K562 (cell line): Measurements from ENCODE around the gene KLHL29. TPM values are rescaled to one million over a fixed set of nuclear protein-coding genes. Genes with fewer than 3 reads are reported as not detected.
A peak's percentile ranks its signal among the peaks of the same experiment; 100 is the strongest.

Experiments used
- ATAC-seq: fragments of 200-7000 bp; cut with Tn5 transposase; 3 replicates; pipeline ENCODE4 v1.9.1; 2020; ENCODE audit warnings: moderate library complexity
- BruUV-seq: library from RNA; stranded (reverse); fragments of 400-500 nt; replicated peaks from 2 replicates; lab custom pipeline; 2021; lab: Mats Ljungman, UMichigan
- CTCF ChIA-PET: fragments of 300-600 bp; formaldehyde crosslinking; extraction: SDS; loops from one replicate; lab custom pipeline; 2021; ENCODE audit warnings: low intra/inter-chr PET ratio; lab: Yijun Ruan, JAX
- POLR2A ChIA-PET: fragments of 300-600, 350-650 bp; sonication (Branson Sonifier 250); formaldehyde crosslinking; extraction: SDS; loops from one replicate; lab custom pipeline; 2021; ENCODE audit warnings: antibody characterized with exemption, inconsistent platforms; lab: Yijun Ruan, JAX
- DNase-seq, 4 experiments: peaks; one replicate each; pipeline versions ENCODE4 v3.0.0 to v3.0.0-alpha.2; 2011 to 2018; ENCODE audit warnings: low spot score in 3 of 4, mixed read lengths in 3 of 4; ENCODE audit errors: extremely low read depth in 1 of 4
- FAIRE-seq: peaks from 2 replicates; lab custom pipeline; 2011; peaks lifted over from hg19 to GRCh38; lab: Jason Lieb, UNC
- H2AFZ ChIP-seq: 2 replicates; pipeline ENCODE4 v1.6.0; 2011; ENCODE audit warnings: low read depth, low read length, control low read depth, inconsistent platforms
- H3K27ac ChIP-seq: fragments of 200-600 bp; 3 replicates; pipeline ENCODE4 v1.8.0; 2011; ENCODE audit warnings: low read depth, mild to moderate bottlenecking, control low read depth, inconsistent platforms, low read length, moderate library complexity, mixed read lengths; ENCODE audit errors: extremely low read depth
- H3K27me3 ChIP-seq, 2 experiments: fragments of 300-600 bp in 1 of 2; 2 replicates in 1 of 2; 3 replicates in 1 of 2; pipeline versions ENCODE4 v1.6.0 to v1.8.0; 2011; ENCODE audit warnings: inconsistent platforms in 2 of 2, low read length in 2 of 2, mild to moderate bottlenecking in 1 of 2, mixed read lengths in 1 of 2, moderate library complexity in 1 of 2; ENCODE audit not compliant: control insufficient read depth in 2 of 2, insufficient read depth in 2 of 2
- H3K36me3 ChIP-seq: fragments of 300-600 bp; 3 replicates; pipeline ENCODE4 v1.8.0; 2011; ENCODE audit warnings: mild to moderate bottlenecking, low read length, inconsistent platforms; ENCODE audit not compliant: control insufficient read depth, insufficient read depth
- H3K4me1 ChIP-seq, 2 experiments: fragments of 200-600 bp in 1 of 2; replicated peaks in 1 of 2; 2 replicates in 1 of 2; 3 replicates in 1 of 2; pipeline versions ENCODE4 v1.5.1 to v1.8.0; 2011; ENCODE audit warnings: inconsistent platforms in 2 of 2, low read length in 2 of 2, mild to moderate bottlenecking in 1 of 2, mixed read lengths in 1 of 2, moderate library complexity in 1 of 2; ENCODE audit not compliant: control insufficient read depth in 2 of 2, insufficient read depth in 2 of 2
- H3K4me2 ChIP-seq: 2 replicates; pipeline ENCODE4 v1.6.1; 2011; ENCODE audit warnings: low read length, control low read depth, inconsistent platforms, mixed read lengths; ENCODE audit not compliant: insufficient read depth
- H3K4me3 ChIP-seq: fragments of 200-600 bp; sonication (generic), shearing (Covaris generic); 2 replicates; pipeline ENCODE4 v1.5.1; 2016; ENCODE audit warnings: control low read depth, inconsistent platforms
- H3K79me2 ChIP-seq: fragments of 200-600 bp; 3 replicates; pipeline ENCODE4 v1.8.0; 2011; ENCODE audit warnings: low read length, inconsistent platforms; ENCODE audit not compliant: control insufficient read depth, insufficient read depth
- H3K9ac ChIP-seq, 2 experiments: 2 replicates each; pipeline versions ENCODE4 v1.6.0 to v1.6.1; 2011; ENCODE audit warnings: low read depth in 2 of 2, low read length in 2 of 2, control low read depth in 1 of 2, inconsistent platforms in 1 of 2, mild to moderate bottlenecking in 1 of 2, mixed read lengths in 1 of 2; ENCODE audit not compliant: insufficient read depth in 1 of 2
- H3K9me1 ChIP-seq: one replicate; pipeline ENCODE4 v1.6.0; 2011; ENCODE audit warnings: inconsistent platforms, mild to moderate bottlenecking, low read length, moderate library complexity; ENCODE audit not compliant: control insufficient read depth, insufficient read depth
- H3K9me3 ChIP-seq: replicated peaks from 2 replicates; pipeline ENCODE4 v1.5.1; 2011; ENCODE audit warnings: low read depth, low read length, inconsistent platforms; ENCODE audit not compliant: control insufficient read depth, insufficient read depth
- H4K20me1 ChIP-seq: replicated peaks from 2 replicates; pipeline ENCODE4 v1.6.1; 2011; ENCODE audit warnings: low read length, inconsistent platforms, mixed read lengths; ENCODE audit not compliant: control insufficient read depth, insufficient read depth
- CEBPB ChIP-seq: fragments of 450-650 bp; IDR thresholded peaks from 2 replicates; pipeline ENCODE4 v1.6.1; 2016; ENCODE audit warnings: missing genetic modification characterization, missing compliant biosample characterization
- CXXC5 ChIP-seq: fragments of 250-450 bp; sonication (Bioruptor Pico); IDR thresholded peaks from 2 replicates; pipeline ENCODE4 v1.8.0; 2022; ENCODE audit warnings: inconsistent platforms, mild to moderate bottlenecking, moderate library complexity
- DNMT1 ChIP-seq: fragments of 450-650 bp; IDR thresholded peaks from 2 replicates; pipeline ENCODE4 v1.6.1; 2016; ENCODE audit warnings: antibody characterized with exemption, mild to moderate bottlenecking
- MCM3 ChIP-seq: fragments of 450-650 bp; IDR thresholded peaks from 2 replicates; pipeline ENCODE4 v1.6.1; 2016
- SRSF7 ChIP-seq: fragments of 200-400 bp; formaldehyde crosslinking; optimal IDR thresholded peaks from 2 replicates; pipeline ENCODE3; 2017; ENCODE audit warnings: mild to moderate bottlenecking, low read depth, low read length
- SRSF9 ChIP-seq: fragments of 200-400 bp; formaldehyde crosslinking; IDR thresholded peaks from 2 replicates; pipeline ENCODE4 v1.6.1; 2017; ENCODE audit warnings: low read depth, low read length, borderline replicate concordance
- ZKSCAN3 ChIP-seq: fragments of 250-450 bp; sonication (Bioruptor Pico); IDR thresholded peaks from 2 replicates; pipeline ENCODE4 v1.4.0; 2020
- ZNF561 ChIP-seq: fragments of 450-650 bp; formaldehyde crosslinking; conservative IDR thresholded peaks from 2 replicates; pipeline ENCODE4 v1.4.0; 2020; ENCODE audit warnings: mild to moderate bottlenecking, moderate library complexity
- ZNF766 ChIP-seq: fragments of 200-800 bp; sonication (Bioruptor generic); conservative IDR thresholded peaks from 2 replicates; pipeline ENCODE4 v1.6.1; 2016; ENCODE audit warnings: missing genetic modification characterization, missing compliant biosample characterization
- WGBS: fragments of 100-300 bp; shearing (Covaris generic); methylation state at CpG from one replicate; pipeline ENCODE4 v1.1.6; 2016; ENCODE audit warnings: low coverage, mixed read lengths; ENCODE audit not compliant: insufficient coverage; ENCODE audit errors: missing lambda C conversion rate; 5-methylcytosine and 5-hydroxymethylcytosine counted together
- in situ Hi-C: fragments of 300-500 bp; cut with MboI; formaldehyde crosslinking; loops from 4 replicates; pipeline ENCODE4 v1.15.0; 2018; ENCODE audit warnings: inconsistent platforms, mixed read lengths
- intact Hi-C: fragments of 100-400 bp; cut with micrococcal nuclease; formaldehyde crosslinking; loops from 2 replicates; pipeline ENCODE4 v1.14.2; 2022
- polyA plus RNA-seq, 8 experiments: library from polyadenylated mRNA; depleted of rRNA in 4 of 8; stranded (reverse) in 5 of 8; unstranded in 3 of 8; fragments of >200 nt; fragmentation: Nextera tagmentation in 2 of 8; fragmentation: Illumina TruSeq in 1 of 8; extraction: Ambion mirVana in 2 of 8; extraction: Trizol in 1 of 8; gene quantifications; 2 replicates each; pipeline versions ENCODE4 v1.2.1 to v1.2.3, GENCODE V29; 2011 to 2014; ENCODE audit warnings: inconsistent platforms in 1 of 8, missing spikeins in 1 of 8
- total RNA-seq, 7 experiments: library from RNA; depleted of rRNA in 6 of 7; stranded (reverse); fragments of >200 nt in 6 of 7; fragmentation: Illumina TruSeq in 2 of 7; extraction: Trizol in 2 of 7; gene quantifications; 2 replicates each; pipeline versions ENCODE4 v1.2.1 to v1.2.3, GENCODE V29; 2011 to 2021; ENCODE audit warnings: low replicate concordance in 1 of 7

Gene KLHL29
- total and polyA plus RNA-seq, 9 of the 15 experiments (the other 6 are each of a cell fraction or from before 2014, with no cell fraction given): 0.03 to 0.31 (median 0.08) TPM; not detected in 1

GRCh38 chr2:23600346-23600745 lies 215.4 kb downstream of the KLHL29 start:
- ATAC-seq: no peak
- WGBS: 5% methylated on average over 7 of the region's 7 CpGs
- Histone ChIP-seq H3K79me2 (no peaks in the 10 kb centered on the region), H3K4me3 (no peak overlapping the region), H2AFZ (no peak overlapping the region), H3K27me3 (peaks cover 31 to 81% of the 10 kb centered on the region in 2 experiments), H3K9ac (no peak overlapping the region), H3K4me2 (no peak overlapping the region), H3K9me3 (no peaks in the 10 kb centered on the region), H3K36me3 (no peaks in the 10 kb centered on the region), H3K27ac (no peak overlapping the region), H3K9me1 (no peaks in the 10 kb centered on the region), H4K20me1 (no peaks in the 10 kb centered on the region), H3K4me1 (no peaks in the 10 kb centered on the region; a peak in 1 of 5 replicates)
- FAIRE-seq: no peak
- POLR2A ChIA-PET: interaction anchor here (0.7 kb wide), 1 partner anchor 20 kb away, joined by 3 read pairs; no protein-coding TSS in a partner anchor
- CTCF ChIA-PET: no interaction called here
- no peak for DNase-seq
- TF ChIP-seq ZNF561 (CRISPR knock-in tag) (no peak), ZNF766 (no peak), CEBPB (no peak), DNMT1 (no peak), CXXC5 (CRISPR knock-in tag) (no peak), SRSF7 (no peak)
- intact Hi-C loops: no loop called here
- in situ Hi-C loops: no loop called here
- BruUV-seq: no TSS peak

- Histone ChIP-seq H3K9ac (no peak overlapping the region), H3K27me3 (peaks cover 24 to 70% of the 10 kb centered on the region in 2 experiments), H3K4me1 (no peaks in the 10 kb centered on the region; a peak in 1 of 5 replicates), H3K4me2 (no peak overlapping the region), H3K79me2 (no peaks in the 10 kb centered on the region), H2AFZ (no peak overlapping the region), H3K4me3 (no peak overlapping the region), H3K9me1 (no peaks in the 10 kb centered on the region), H3K36me3 (no peaks in the 10 kb centered on the region), H4K20me1 (no peaks in the 10 kb centered on the region), H3K9me3 (no peaks in the 10 kb centered on the region), H3K27ac (no peak overlapping the region)
- TF ChIP-seq SRSF9: no peak
- no peak for TF ChIP-seq MCM3
- TF ChIP-seq ZKSCAN3 (CRISPR knock-in tag): peak; percentile 78; the same call in 1 of the 2 replicates
- in situ Hi-C loops: no loop called here
- POLR2A ChIA-PET: no interaction called here
- CTCF ChIA-PET: no interaction called here
- no peak for FAIRE-seq
- BruUV-seq: no TSS peak
- no peak for DNase-seq
- intact Hi-C loops: no loop called here
- no peak for ATAC-seq
- 0% methylated on average over 8 of the region's 8 CpGs for WGBS
These were observed 216.5 kb downstream of the KLHL29 start for GRCh38 chr2:23601301-23601965.
